NOMO-1 treated with DMSO at 0.1 percent for 48 hours (cell line): ENCODE measurements around the gene TSPAN17.

Experiments
- DNase-seq: peaks from one replicate; lab custom pipeline; 2025; ENCODE audit not compliant: unreplicated experiment; lab: John Stamatoyannopoulos, UW

The TSPAN17 gene

GRCh38 chr5:176658817-176659511 lies 11.7 kb downstream of the TSPAN17 start:
- no peak for DNase-seq

DNA sequence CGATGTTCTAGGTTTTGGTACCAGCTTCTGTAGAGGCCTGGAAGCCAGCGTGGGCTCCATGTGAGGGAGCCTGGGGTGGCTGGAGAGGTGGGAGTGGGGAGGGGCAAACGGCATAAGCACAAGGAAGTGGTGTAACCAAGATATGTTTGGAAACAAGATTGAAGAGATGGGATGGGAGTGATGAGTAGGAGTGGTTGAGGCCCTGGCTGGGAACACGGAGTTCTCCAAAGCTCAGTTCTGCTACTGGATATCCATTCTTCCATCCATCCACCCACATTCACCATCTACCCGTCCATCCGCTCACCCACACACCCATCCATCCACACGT lies 12.2 kb downstream of the TSPAN17 start:
- no peak for DNase-seq

- no peak for DNase-seq
Measured at GRCh38 chr5:176659860-176660461, 12.7 kb downstream of the TSPAN17 start.

GRCh38 chr5:176660530-176660859 lies 13.2 kb downstream of the TSPAN17 start:
- DNase-seq: no peak

DNA sequence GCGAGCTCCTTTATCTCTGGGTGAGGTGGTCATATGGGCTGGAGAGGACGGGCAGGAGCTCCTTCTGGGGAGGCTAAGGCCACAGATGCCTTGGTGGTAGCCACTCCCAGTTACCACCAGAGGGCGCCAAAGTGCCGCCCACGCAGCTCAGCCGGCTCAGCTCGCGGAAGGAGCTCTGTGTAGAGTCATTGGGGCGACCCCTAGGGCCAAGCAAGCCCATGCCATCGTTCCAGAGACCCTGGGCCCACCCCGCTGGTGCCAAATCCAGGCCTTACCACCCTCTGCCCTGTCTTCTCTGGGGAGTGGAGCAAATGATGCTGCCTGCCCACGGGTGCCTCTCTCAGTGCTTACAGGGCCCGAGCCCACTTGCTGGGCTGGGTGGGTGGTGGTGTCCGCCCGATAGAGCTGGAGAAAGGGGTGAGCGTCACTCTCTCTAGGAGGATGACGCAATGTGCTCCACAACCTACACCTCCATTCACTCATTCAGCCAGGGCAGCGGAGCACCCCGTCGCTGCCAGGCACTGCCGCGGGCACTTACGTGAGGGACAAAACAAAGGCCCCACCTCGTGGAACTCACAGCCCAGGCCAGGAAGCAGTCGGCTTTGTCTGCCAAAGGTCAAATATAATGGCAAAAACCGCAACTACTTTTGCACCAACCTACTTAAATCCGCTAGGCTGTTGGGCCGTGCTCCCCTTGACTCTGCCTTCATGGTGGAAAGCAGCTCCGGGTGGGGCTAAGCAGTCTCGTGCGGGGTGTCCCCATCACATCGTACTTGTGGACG lies 13.8 kb downstream of the TSPAN17 start:
- peak; percentile 71 for DNase-seq

- no peak for DNase-seq
Measured at GRCh38 chr5:176661676-176662075, 14.4 kb downstream of the TSPAN17 start.

GRCh38 chr5:176662371-176663333 lies 15.4 kb downstream of the TSPAN17 start:
- no peak for DNase-seq

DNA sequence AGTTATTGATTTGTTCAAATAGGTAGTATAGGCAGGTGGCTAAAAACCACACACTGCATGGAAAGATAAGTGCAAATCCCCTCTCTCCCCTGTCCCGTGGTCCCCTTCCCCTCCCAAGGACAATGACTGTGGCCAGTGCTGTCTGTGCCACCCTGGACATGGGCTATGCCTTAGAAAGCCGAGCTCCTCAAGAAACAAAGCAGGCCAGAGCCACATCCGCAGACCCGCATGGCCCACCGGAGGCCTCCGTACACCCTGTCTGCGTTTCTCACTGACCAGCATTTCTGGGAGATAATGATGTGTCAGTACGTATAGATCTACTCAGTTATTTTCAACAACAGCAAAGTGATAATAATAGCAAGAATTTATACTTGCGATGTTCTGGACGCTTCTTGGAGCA lies 16.3 kb downstream of the TSPAN17 start:
- no peak for DNase-seq

GRCh38 chr5:176664479-176664878 lies 17.2 kb downstream of the TSPAN17 start:
- DNase-seq: no peak

GRCh38 chr5:176664886-176665285 lies 17.6 kb downstream of the TSPAN17 start:
- DNase-seq: no peak

- no peak for DNase-seq
Measured at GRCh38 chr5:176665517-176665916, 18.2 kb downstream of the TSPAN17 start.

GRCh38 chr5:176667637-176668036 lies 20.4 kb downstream of the TSPAN17 start:
- no peak for DNase-seq

DNA sequence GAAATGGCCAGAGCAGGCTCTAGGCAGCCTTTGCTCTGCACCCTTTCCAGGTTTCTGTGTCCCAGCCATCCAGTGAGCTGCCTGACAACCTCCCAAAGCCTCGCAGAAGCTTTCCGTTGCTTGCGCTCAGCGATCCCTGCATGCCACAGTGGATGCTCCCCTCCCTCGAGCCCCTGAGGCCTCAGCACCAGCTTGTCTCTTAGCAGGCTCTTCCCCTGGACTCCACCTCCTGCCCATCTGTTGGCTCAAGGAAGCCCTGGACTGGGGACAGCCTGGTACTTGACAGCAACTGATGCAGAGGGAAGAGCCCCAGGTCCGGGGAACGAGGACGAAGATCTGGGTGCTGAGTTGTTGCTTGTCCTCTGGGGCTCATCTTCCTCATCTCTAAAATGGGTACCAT lies 23.2 kb downstream of the TSPAN17 start:
- DNase-seq: no peak

- no peak for DNase-seq
Measured at GRCh38 chr5:176671399-176671798, 24.1 kb downstream of the TSPAN17 start.

DNA sequence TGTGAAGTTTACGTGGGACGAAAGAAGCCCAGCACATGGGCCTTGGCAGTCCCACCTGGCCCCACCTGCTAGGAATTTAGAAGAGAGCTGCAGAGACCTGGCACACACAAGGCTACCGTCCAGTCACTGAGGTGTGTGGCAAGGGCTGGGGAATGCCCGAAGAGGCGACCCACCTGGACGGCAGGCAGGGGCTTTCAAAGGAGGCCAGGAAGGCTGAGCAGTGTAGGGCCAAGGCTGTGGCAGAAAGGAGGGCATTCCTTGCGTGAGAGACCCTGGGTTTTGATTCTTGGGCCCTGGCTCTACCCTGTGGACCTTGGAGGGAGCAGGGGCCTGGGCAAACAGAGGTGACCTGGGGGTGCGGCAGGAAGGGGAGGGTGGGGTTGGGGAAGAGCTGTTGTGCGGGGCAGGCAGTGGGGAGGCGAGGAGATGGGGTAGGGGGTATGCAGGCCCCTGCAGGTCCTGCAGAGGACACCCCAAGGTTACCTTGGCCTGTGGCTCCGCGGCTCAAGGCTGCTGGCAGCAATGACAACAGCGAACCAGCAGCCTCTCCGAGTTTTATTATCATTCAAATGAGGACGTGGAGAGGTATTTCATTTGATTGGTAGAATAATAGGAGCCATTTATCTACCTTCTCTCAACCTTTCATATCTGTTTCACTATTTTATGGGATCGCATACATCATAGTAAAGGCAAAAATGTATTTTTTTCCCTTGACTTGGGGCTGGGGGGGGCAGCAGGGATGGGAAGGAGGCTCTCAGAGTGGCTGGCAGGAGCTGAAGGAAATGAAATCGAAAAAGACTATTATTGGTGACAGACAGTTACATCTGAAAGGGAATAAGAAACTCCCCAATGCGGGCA lies 24.8 kb downstream of the TSPAN17 start:
- DNase-seq: no peak

DNA sequence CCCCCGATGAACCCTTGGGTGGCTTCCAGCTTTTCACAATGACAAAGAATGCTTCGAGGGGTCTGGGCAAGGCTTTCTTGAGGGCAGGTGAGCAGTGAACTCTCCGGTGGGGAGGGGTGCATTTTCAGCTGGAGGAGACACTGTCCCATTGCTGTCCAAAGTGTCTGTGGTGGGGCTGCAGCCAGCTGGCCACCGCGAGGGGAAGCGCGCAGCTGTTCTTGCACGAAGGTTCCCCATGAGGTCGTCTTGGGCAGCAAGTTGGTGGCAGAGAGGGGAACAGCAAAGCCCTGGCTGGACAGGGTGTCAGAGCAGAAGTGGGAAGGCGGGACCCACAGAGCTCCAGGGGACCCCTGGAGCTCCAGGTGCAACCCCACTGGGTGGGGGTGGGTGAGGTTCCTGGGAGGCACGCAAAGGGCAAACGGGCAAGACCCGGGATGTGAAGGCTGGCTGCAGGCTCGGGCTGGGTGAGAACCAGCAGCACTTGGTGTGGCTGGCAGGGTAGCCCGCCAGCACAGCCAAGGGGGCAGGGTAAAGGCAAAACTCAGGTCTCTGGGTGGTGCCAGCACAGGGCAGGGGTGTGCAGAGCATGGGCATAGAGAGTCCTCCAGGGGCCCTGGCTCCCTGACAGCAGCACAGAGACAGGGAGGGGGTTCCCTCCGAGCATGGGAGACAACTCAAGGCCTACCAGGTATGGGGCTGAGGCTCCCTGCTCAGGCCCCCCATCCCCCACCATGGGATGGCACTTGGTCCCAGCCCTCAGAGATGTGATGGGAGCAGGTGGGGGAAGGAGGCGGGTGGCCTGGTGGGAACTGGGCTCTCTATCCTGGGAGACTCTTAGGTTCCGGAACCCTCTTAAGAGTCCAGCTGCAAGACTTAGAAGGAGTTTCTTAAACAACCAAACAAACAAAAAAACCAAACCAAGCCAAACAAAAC lies 26.6 kb downstream of the TSPAN17 start:
- DNase-seq: no peak

- DNase-seq: no peak
Measured at GRCh38 chr5:176674799-176675198, 27.5 kb downstream of the TSPAN17 start.

DNA sequence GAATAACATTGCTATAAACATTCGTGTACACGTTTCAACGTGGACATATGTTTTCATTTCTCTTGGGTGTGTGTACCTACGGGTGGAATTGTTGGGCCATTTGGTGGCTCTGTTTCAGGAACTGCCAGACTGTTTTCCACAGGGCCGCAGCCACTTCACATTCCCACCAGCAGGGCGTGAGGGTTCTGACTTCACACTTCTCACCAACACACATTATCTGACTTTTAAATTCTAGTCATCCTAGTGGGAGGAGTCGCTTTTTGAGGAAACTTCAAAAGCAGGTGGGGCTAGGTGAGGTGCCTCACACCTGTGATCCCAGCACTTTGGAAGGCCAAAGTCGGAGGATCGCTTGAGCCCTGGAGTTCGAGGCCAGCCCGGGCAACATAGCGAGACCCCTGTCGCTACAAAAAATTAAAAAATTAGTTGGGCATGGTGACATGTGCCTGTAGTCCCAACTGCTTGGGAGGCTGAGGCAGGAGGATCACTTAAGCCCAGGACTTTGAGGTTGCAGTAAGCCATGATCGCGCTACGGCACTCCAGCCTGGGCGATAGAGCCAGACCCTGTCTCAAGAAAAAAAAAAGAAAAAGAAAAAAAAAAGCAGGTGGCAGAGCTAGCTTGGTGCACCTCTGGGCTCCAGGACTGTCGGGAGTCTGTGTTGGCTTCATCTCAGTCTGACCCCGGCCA lies 28.5 kb downstream of the TSPAN17 start:
- DNase-seq: no peak

DNA sequence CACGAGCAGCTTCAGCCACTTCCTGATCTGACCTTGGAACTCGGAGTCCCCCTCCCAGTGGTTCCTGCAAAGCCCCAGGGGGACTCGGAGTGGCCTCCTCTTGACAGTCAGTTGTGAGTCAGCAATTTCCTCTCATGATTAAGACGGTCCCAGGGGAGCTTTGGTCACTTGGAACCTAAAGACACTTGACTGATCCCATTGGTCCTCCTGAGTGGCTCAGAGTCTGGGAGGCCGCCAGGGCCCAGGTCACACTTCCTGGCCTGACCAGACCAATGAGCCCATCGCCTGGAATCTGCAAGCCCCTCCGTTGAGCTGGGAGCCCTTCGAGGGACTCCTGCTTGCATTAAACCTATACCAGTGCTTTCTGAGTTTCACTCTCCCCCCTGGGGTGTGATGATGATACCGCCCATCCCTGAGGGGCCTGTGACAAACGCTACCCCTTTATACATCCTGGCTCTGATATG lies 29.1 kb downstream of the TSPAN17 start:
- DNase-seq: no peak
